Measurements from ENCODE around the gene CBLB. TPM values are rescaled to one million over a fixed set of nuclear protein-coding genes. Genes with fewer than 3 reads are reported as not detected.

The CBLB gene
- total and polyA plus RNA-seq, 10 donors = 13.8 to 138 (median 67.5) TPM

- 83 to 97% (median 93%) methylated on average over 2 of the region's 2 CpGs for WGBS, 5 donors
- Histone ChIP-seq H3K4me3 (no peak overlapping the region), H3K9me3 (no peaks in the 10 kb centered on the region), H3K27me3 (replicated peaks in 1 of 7) (no peaks in the 10 kb centered on the region), H3K4me1 (no peaks in the 10 kb centered on the region), H3K27ac (no peak overlapping the region), H3K36me3 (no peaks in the 10 kb centered on the region)
- TF ChIP-seq CTCF (IDR thresholded peaks at IDR 0.05 in 8 of 11, conservative IDR thresholded peaks at IDR 0.05 in 3 of 11) (no peak), POLR2AphosphoS5 (IDR thresholded peaks at IDR 0.05) (no peak), POLR2A (IDR thresholded peaks at IDR 0.05) (no peak)
- intact Hi-C loops (cut with DNase I; ENCODE audit: low total_unique reads) = no loop called here
- no peak for DNase-seq
Observed at GRCh38 chr3:105899516-105899915, 30.7 kb upstream of the CBLB start.

- intact Hi-C loops (cut with DNase I; ENCODE audit: low total_unique reads) = no loop called here
- Histone ChIP-seq H3K4me1 (no peaks in the 10 kb centered on the region), H3K27ac (no peak overlapping the region), H3K27me3 (replicated peaks in 1 of 7) (no peaks in the 10 kb centered on the region), H3K4me3 (no peak overlapping the region), H3K9me3 (no peaks in the 10 kb centered on the region), H3K36me3 (no peaks in the 10 kb centered on the region)
- WGBS, 5 donors = 93 to 100% (median 97%) methylated on average over 1 of the region's 1 CpG
- no peak for DNase-seq
- TF ChIP-seq POLR2A (IDR thresholded peaks at IDR 0.05) (no peak), POLR2AphosphoS5 (IDR thresholded peaks at IDR 0.05) (no peak), CTCF (IDR thresholded peaks at IDR 0.05 in 8 of 11, conservative IDR thresholded peaks at IDR 0.05 in 3 of 11) (no peak)
Observed at GRCh38 chr3:105891101-105891500, 22.3 kb upstream of the CBLB start.

- Histone ChIP-seq H3K27ac (no peak overlapping the region), H3K36me3 (no peaks in the 10 kb centered on the region), H3K4me1 (peaks cover 0 to 10% (median 4%) of the 10 kb centered on the region in 6 donors), H3K27me3 (replicated peaks in 1 of 7) (no peaks in the 10 kb centered on the region), H3K9me3 (no peaks in the 10 kb centered on the region), H3K4me3 (no peak overlapping the region)
- 85 to 97% (median 93%) methylated on average over 4 of the region's 4 CpGs for WGBS, 5 donors
- intact Hi-C loops (cut with DNase I; ENCODE audit: low total_unique reads) = no loop called here
- no peak for DNase-seq
- no peak for TF ChIP-seq CTCF (IDR thresholded peaks at IDR 0.05 in 8 of 11, conservative IDR thresholded peaks at IDR 0.05 in 3 of 11)
- no peak for TF ChIP-seq POLR2AphosphoS5 (IDR thresholded peaks at IDR 0.05)
- no peak for TF ChIP-seq POLR2A (IDR thresholded peaks at IDR 0.05)
Observed at GRCh38 chr3:105888621-105889579, 20.1 kb upstream of the CBLB start.

GRCh38 chr3:105885256-105885655, 16.4 kb upstream of the CBLB start:
- H3K27ac ChIP-seq = peak overlapping the region in 1 of 8 donors; percentile 16
- no peak for TF ChIP-seq CTCF (IDR thresholded peaks at IDR 0.05 in 8 of 11, conservative IDR thresholded peaks at IDR 0.05 in 3 of 11)
- no peak for TF ChIP-seq POLR2AphosphoS5 (IDR thresholded peaks at IDR 0.05)
- TF ChIP-seq POLR2A (IDR thresholded peaks at IDR 0.05) = no peak
- peaks cover 0 to 10% (median 5%) of the 10 kb centered on the region in 6 donors for H3K4me1 ChIP-seq
- no peak for DNase-seq
- no peak overlapping the region for H3K4me3 ChIP-seq
- WGBS, 5 donors = 31 to 71% (median 44%) methylated on average over 2 of the region's 2 CpGs
- no peaks in the 10 kb centered on the region for H3K27me3 ChIP-seq (replicated peaks in 1 of 7)
- H3K9me3 ChIP-seq = no peaks in the 10 kb centered on the region
- intact Hi-C loops (cut with DNase I; ENCODE audit: low total_unique reads) = no loop called here
- no peaks in the 10 kb centered on the region for H3K36me3 ChIP-seq
